ENCODE results near the gene VRTN. TPM values are rescaled to one million over a fixed set of nuclear protein-coding genes. Genes with fewer than 3 reads are reported as not detected.
"Not testable (repeated sequence)": the region's sequence is repeated elsewhere in the genome, so short reads cannot be mapped to it uniquely, and the experiment has no call there.

VRTN gene
- total RNA-seq, 1 donor from 2014 or later = 0.20 TPM

GRCh38 chr14:74348735-74349463, 628 bp downstream of the VRTN start:
- DNase-seq = no peak

GRCh38 chr14:74349757-74350156, 1.5 kb downstream of the VRTN start:
- DNase-seq = no peak

GRCh38 chr14:74350211-74350927, 2.1 kb downstream of the VRTN start:
- no peak for DNase-seq

GRCh38 chr14:74350928-74351323, 2.7 kb downstream of the VRTN start:
- no peak for DNase-seq

- no peak for DNase-seq
These were observed 8.8 kb downstream of the VRTN start for GRCh38 chr14:74356892-74357575.

- DNase-seq = no peak
These were observed 9.3 kb downstream of the VRTN start for GRCh38 chr14:74357585-74357984.

- DNase-seq = no peak
These were observed 10.0 kb downstream of the VRTN start for GRCh38 chr14:74358176-74358829.

GRCh38 chr14:74360163-74360562, 11.9 kb downstream of the VRTN start:
- DNase-seq = no peak

GRCh38 chr14:74362361-74362915, 14.2 kb downstream of the VRTN start:
- DNase-seq = peak; percentile 40

GRCh38 chr14:74364271-74364880, 16.1 kb downstream of the VRTN start:
- no peak for DNase-seq

- no peak for DNase-seq
These were observed 19.8 kb downstream of the VRTN start for GRCh38 chr14:74368026-74368425.

GRCh38 chr14:74368441-74368840, 20.2 kb downstream of the VRTN start:
- no peak for DNase-seq

- no peak for DNase-seq
These were observed 29.9 kb downstream of the VRTN start for GRCh38 chr14:74377976-74378690.

- DNase-seq = no peak
These were observed 31.9 kb downstream of the VRTN start for GRCh38 chr14:74380172-74380571.

- DNase-seq = no peak
These were observed 32.6 kb downstream of the VRTN start for GRCh38 chr14:74380845-74381244.

GRCh38 chr14:74381571-74381970, 33.3 kb downstream of the VRTN start:
- DNase-seq = not testable (repeated sequence)

- DNase-seq = no peak
These were observed 34.0 kb downstream of the VRTN start for GRCh38 chr14:74382231-74382630.

GRCh38 chr14:74389980-74390379, 41.7 kb downstream of the VRTN start:
- DNase-seq = no peak

- not testable (repeated sequence) for DNase-seq
These were observed 42.2 kb downstream of the VRTN start for GRCh38 chr14:74390505-74390904.

GRCh38 chr14:74391479-74391878, 43.2 kb downstream of the VRTN start:
- no peak for DNase-seq

Measured in skin of body (tissue), 2 donors.